C4-2B (cell line): ENCODE measurements around the gene MPI.
"Not testable (repeated sequence)": the region's sequence is repeated elsewhere in the genome, so short reads cannot be mapped to it uniquely, and the experiment has no call there.

ENCODE experiments used
- CTCF ChIP-seq: fragments of 450-650 bp; conservative IDR thresholded peaks from 2 replicates; pipeline ENCODE4 v1.5.1; 2017; ENCODE audit warnings: mild to moderate bottlenecking
- ZFX ChIP-seq: fragments of 450-650 bp; IDR thresholded peaks from 2 replicates; pipeline ENCODE4 v1.6.1; 2017

GRCh38 chr15:74913799-74914198, 24.0 kb downstream of the MPI start:
- TF ChIP-seq CTCF, ZFX: not testable (repeated sequence)
